Parathyroid adenoma (tissue), 2 donors: Measurements from ENCODE around the gene MAPK1IP1L.
"Not testable (repeated sequence)": the region's sequence is repeated elsewhere in the genome, so short reads cannot be mapped to it uniquely, and the experiment has no call there.

Experiments
- H2AFZ ChIP-seq: fragments of 300-600 bp; sonication (generic); one replicate; pipeline ENCODE4 v1.7.0; 2017; ENCODE audit warnings: antibody characterized with exemption, mild to moderate bottlenecking
- H3K27ac ChIP-seq: fragments of 300-600 bp; sonication (generic); one replicate; pipeline ENCODE4 v1.7.0; 2017
- H3K27me3 ChIP-seq: fragments of 300-600 bp; sonication (generic); one replicate; pipeline ENCODE4 v1.7.0; 2017; ENCODE audit warnings: low read length; ENCODE audit not compliant: control insufficient read depth, insufficient read depth
- H3K36me3 ChIP-seq: fragments of 300-600 bp; sonication (generic); one replicate; pipeline ENCODE4 v1.7.0; 2017; ENCODE audit warnings: low read length; ENCODE audit not compliant: control insufficient read depth, insufficient read depth
- H3K4me1 ChIP-seq: fragments of 300-600 bp; sonication (generic); one replicate; pipeline ENCODE4 v1.7.0; 2017; ENCODE audit warnings: control low read depth
- H3K4me2 ChIP-seq: fragments of 300-600 bp; sonication (generic); one replicate; pipeline ENCODE4 v1.7.0; 2017; ENCODE audit warnings: low read length
- H3K4me3 ChIP-seq: fragments of 300-600 bp; sonication (generic); one replicate; pipeline ENCODE4 v1.7.0; 2017; ENCODE audit warnings: low read depth, low read length
- H3K79me2 ChIP-seq: fragments of 300-600 bp; sonication (generic); one replicate; pipeline ENCODE4 v1.7.0; 2017; ENCODE audit warnings: control low read depth
- H3K9ac ChIP-seq: fragments of 300-600 bp; sonication (generic); one replicate; pipeline ENCODE4 v1.7.0; 2017; ENCODE audit warnings: mild to moderate bottlenecking
- H3K9me3 ChIP-seq: fragments of 300-600 bp; sonication (generic); one replicate; pipeline ENCODE4 v1.7.0; 2017; ENCODE audit warnings: low read length; ENCODE audit not compliant: control insufficient read depth
- CTCF ChIP-seq: fragments of 300-600 bp; sonication (generic); IDR thresholded peaks from one replicate; pipeline ENCODE4 v1.7.0; 2017; ENCODE audit warnings: antibody characterized with exemption, mild to moderate bottlenecking
- donor health status: primary hyperparathyroidism.

MAPK1IP1L gene

GRCh38 chr14:55077170-55078151 is 26.0 kb downstream of the MAPK1IP1L start:
- H3K27ac ChIP-seq: no peak overlapping the region
- no peaks in the 10 kb centered on the region for H3K36me3 ChIP-seq
- no peaks in the 10 kb centered on the region for H3K79me2 ChIP-seq
- no peak overlapping the region for H3K4me3 ChIP-seq
- TF ChIP-seq CTCF: no peak
- H3K9me3 ChIP-seq: no peaks in the 10 kb centered on the region
- H3K4me1 ChIP-seq: no peaks in the 10 kb centered on the region
- no peak overlapping the region for H3K4me2 ChIP-seq
- H2AFZ ChIP-seq: no peak overlapping the region
- H3K27me3 ChIP-seq: no peaks in the 10 kb centered on the region
- H3K9ac ChIP-seq: no peak overlapping the region

GRCh38 chr14:55079961-55080360 is 28.5 kb downstream of the MAPK1IP1L start:
- H2AFZ ChIP-seq, H3K36me3 ChIP-seq, H3K9ac ChIP-seq, H3K4me3 ChIP-seq, H3K4me1 ChIP-seq, H3K27me3 ChIP-seq, H3K79me2 ChIP-seq, H3K4me2 ChIP-seq, H3K9me3 ChIP-seq, H3K27ac ChIP-seq: not testable (repeated sequence)

GRCh38 chr14:55084401-55085059 is 33.1 kb downstream of the MAPK1IP1L start:
- no peak overlapping the region for H2AFZ ChIP-seq
- no peak for TF ChIP-seq CTCF

GRCh38 chr14:55085060-55085660 is 33.7 kb downstream of the MAPK1IP1L start:
- H3K4me1 ChIP-seq: no peaks in the 10 kb centered on the region
- no peak overlapping the region for H3K9ac ChIP-seq
- no peaks in the 10 kb centered on the region for H3K9me3 ChIP-seq
- H3K27me3 ChIP-seq: no peaks in the 10 kb centered on the region
- H3K27ac ChIP-seq: no peak overlapping the region
- H3K79me2 ChIP-seq: no peaks in the 10 kb centered on the region
- H2AFZ ChIP-seq: no peak overlapping the region
- no peak overlapping the region for H3K4me2 ChIP-seq
- H3K4me3 ChIP-seq: no peak overlapping the region
- TF ChIP-seq CTCF: no peak
- H3K36me3 ChIP-seq: no peaks in the 10 kb centered on the region

More at GRCh38 chr14:55084401-55085059, 33.1 kb downstream of the MAPK1IP1L start:
- H3K27ac ChIP-seq: no peak overlapping the region
- H3K4me3 ChIP-seq: no peak overlapping the region
- no peaks in the 10 kb centered on the region for H3K9me3 ChIP-seq
- H3K79me2 ChIP-seq: no peaks in the 10 kb centered on the region
- H3K9ac ChIP-seq: no peak overlapping the region
- no peaks in the 10 kb centered on the region for H3K27me3 ChIP-seq
- H3K4me2 ChIP-seq: no peak overlapping the region
- H3K36me3 ChIP-seq: no peaks in the 10 kb centered on the region
- no peaks in the 10 kb centered on the region for H3K4me1 ChIP-seq

GRCh38 chr14:55086938-55087337 is 35.5 kb downstream of the MAPK1IP1L start:
- H3K9me3 ChIP-seq: no peaks in the 10 kb centered on the region
- H3K79me2 ChIP-seq: no peaks in the 10 kb centered on the region
- no peaks in the 10 kb centered on the region for H3K4me1 ChIP-seq
- H3K27ac ChIP-seq: no peak overlapping the region
- no peak overlapping the region for H3K4me2 ChIP-seq
- H3K27me3 ChIP-seq: no peaks in the 10 kb centered on the region
- no peak overlapping the region for H3K4me3 ChIP-seq
- no peak overlapping the region for H3K9ac ChIP-seq
- TF ChIP-seq CTCF: no peak
- H2AFZ ChIP-seq: no peak overlapping the region
- no peaks in the 10 kb centered on the region for H3K36me3 ChIP-seq
